Stimulated activated naive CD8-positive, alpha-beta T cell treated with anti-CD3 and anti-CD28 coated beads, Interleukin-15, Interleukin-2, amounts not matched to agents 100 U/mL and 50 U/mL, for 24 hours (primary cell): ENCODE measurements around the gene PLCB1.
"Not testable (repeated sequence)": the region's sequence is repeated elsewhere in the genome, so short reads cannot be mapped to it uniquely, and the experiment has no call there.

Source experiments
- ATAC-seq: fragments of 150-1000 bp; cut with Tn5 transposase; one replicate; pipeline ENCODE4 v1.10.0; 2021
- DNase-seq: peaks from one replicate; pipeline ENCODE4 v3.0.0; 2021

Gene PLCB1

GRCh38 chr20:8406391-8406790 is 274.3 kb downstream of the PLCB1 start:
- ATAC-seq (no peak), DNase-seq (no peak)

- DNase-seq (no peak), ATAC-seq (no peak)
Observed at GRCh38 chr20:8408587-8409307, 276.7 kb downstream of the PLCB1 start.

- no peak for DNase-seq
- ATAC-seq: no peak
Observed at GRCh38 chr20:8413691-8414090, 281.6 kb downstream of the PLCB1 start.

GRCh38 chr20:8414586-8415274 is 282.7 kb downstream of the PLCB1 start:
- ATAC-seq (no peak), DNase-seq (no peak)

GRCh38 chr20:8421981-8422380 is 289.9 kb downstream of the PLCB1 start:
- ATAC-seq (no peak), DNase-seq (no peak)

- no peak for ATAC-seq
Observed at GRCh38 chr20:8423482-8423881, 291.4 kb downstream of the PLCB1 start.

GRCh38 chr20:8424010-8424409 is 291.9 kb downstream of the PLCB1 start:
- no peak for ATAC-seq
- no peak for DNase-seq

More at GRCh38 chr20:8423482-8423881, 291.4 kb downstream of the PLCB1 start:
- no peak for DNase-seq

- DNase-seq (no peak), ATAC-seq (no peak)
Observed at GRCh38 chr20:8425016-8425415, 292.9 kb downstream of the PLCB1 start.

GRCh38 chr20:8425802-8426201 is 293.7 kb downstream of the PLCB1 start:
- DNase-seq (no peak), ATAC-seq (no peak)

GRCh38 chr20:8427419-8428040 is 295.5 kb downstream of the PLCB1 start:
- ATAC-seq (no peak), DNase-seq (no peak)

- ATAC-seq: peak; percentile 87
- DNase-seq: no peak
Observed at GRCh38 chr20:8428988-8429387, 296.9 kb downstream of the PLCB1 start.

GRCh38 chr20:8431538-8432434 is 299.7 kb downstream of the PLCB1 start:
- DNase-seq (no peak), ATAC-seq (no peak)

- DNase-seq: no peak
- ATAC-seq: no peak
Observed at GRCh38 chr20:8432435-8433148, 300.5 kb downstream of the PLCB1 start.

- ATAC-seq (no peak), DNase-seq (no peak)
Observed at GRCh38 chr20:8433291-8433690, 301.2 kb downstream of the PLCB1 start.

GRCh38 chr20:8434326-8434876 is 302.3 kb downstream of the PLCB1 start:
- no peak for DNase-seq
- ATAC-seq: no peak

GRCh38 chr20:8435285-8436035 is 303.4 kb downstream of the PLCB1 start:
- no peak for DNase-seq
- ATAC-seq: no peak

- not testable (repeated sequence) for ATAC-seq, DNase-seq
Observed at GRCh38 chr20:8436938-8437337, 304.9 kb downstream of the PLCB1 start.

GRCh38 chr20:8438748-8439147 is 306.7 kb downstream of the PLCB1 start:
- ATAC-seq (no peak), DNase-seq (no peak)

GRCh38 chr20:8443464-8444072 is 311.5 kb downstream of the PLCB1 start:
- DNase-seq: no peak

More at GRCh38 chr20:8443464-8444072, 311.5 kb downstream of the PLCB1 start:
- ATAC-seq: no peak
